GM18502 (cell line): ENCODE measurements around the gene AGPAT4.
A peak's percentile ranks its signal among the peaks of the same experiment; 100 is the strongest.
"Not testable (repeated sequence)": the region's sequence is repeated elsewhere in the genome, so short reads cannot be mapped to it uniquely, and the experiment has no call there.

Experiments used
- ATAC-seq: cut with Tn5 transposase; IDR thresholded peaks from one replicate; pipeline ENCODE4 v1.9.1; 2021; ENCODE audit warnings: mild to moderate bottlenecking; ENCODE audit not compliant: unreplicated experiment, poor library complexity

AGPAT4 gene

GRCh38 chr6:161172769-161173168, 101.1 kb downstream of the AGPAT4 start:
- not testable (repeated sequence) for ATAC-seq

DNA sequence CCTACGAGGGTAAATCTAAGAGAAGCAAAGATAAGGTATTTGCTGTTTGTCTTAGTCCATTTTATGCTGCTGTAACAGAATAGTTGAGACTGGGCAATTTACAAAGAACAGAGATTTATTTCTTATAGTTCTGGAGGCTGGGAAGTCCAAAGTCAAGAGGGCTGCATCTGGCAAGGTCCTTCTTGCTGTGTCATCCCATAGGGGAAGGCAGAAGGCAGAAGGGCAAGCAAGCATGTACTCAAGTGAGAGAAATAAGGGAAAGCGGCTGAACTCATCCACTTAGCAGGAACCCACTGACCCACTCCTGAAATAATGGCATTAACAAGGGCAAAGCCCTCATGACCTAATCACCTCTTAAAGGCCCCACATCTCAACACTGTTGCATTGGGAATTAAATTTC, 102.7 kb downstream of the AGPAT4 start:
- no peak for ATAC-seq

DNA sequence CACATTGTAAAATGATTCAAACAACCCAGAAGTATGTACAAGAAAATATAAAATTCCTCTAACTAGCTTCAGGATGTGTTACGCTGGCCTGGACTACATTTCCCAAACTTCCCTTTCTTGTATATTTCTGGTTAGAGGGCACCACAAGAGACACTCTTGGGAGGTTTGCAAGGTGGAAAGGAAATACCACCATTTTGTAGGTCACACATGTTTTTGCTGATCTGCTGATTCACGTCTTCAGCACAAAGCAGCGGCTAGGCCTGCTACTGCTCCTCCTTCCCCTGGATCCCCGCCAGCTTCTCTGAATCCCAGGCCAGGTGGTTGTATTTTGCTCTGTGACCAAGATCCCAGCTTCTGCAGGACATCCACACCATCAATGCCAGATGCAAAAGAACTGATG, 104.2 kb downstream of the AGPAT4 start:
- peak; percentile 17 for ATAC-seq

GRCh38 chr6:161169035-161169434, 104.8 kb downstream of the AGPAT4 start:
- no peak for ATAC-seq

GRCh38 chr6:161168281-161168891, 105.5 kb downstream of the AGPAT4 start:
- no peak for ATAC-seq

- ATAC-seq, result no peak
Measured at GRCh38 chr6:161166677-161167076, 107.2 kb downstream of the AGPAT4 start.

- no peak for ATAC-seq
Measured at GRCh38 chr6:161166176-161166575, 107.7 kb downstream of the AGPAT4 start.

DNA sequence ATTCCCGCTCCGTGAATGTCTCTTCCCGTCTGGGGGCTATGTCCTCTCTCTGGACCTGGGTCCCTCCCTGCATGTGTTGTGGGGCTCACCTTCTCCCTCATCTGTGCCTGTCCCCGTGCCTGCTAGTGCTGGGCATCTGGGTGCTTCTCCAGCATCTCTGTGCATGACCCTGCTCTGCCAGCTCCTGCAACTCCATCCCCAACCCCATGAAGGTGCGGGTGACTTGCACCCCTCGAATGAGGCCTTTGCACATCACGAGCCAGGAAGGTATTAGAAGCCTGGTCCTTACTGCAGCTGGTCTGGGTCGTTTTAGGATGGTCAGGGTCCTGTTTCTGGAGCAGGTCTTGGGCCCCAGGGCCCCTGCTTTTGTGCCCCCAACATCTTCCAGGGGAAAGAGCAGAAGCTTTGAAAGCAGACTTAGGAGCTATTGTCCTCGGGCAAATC, 109.7 kb downstream of the AGPAT4 start:
- no peak for ATAC-seq

DNA sequence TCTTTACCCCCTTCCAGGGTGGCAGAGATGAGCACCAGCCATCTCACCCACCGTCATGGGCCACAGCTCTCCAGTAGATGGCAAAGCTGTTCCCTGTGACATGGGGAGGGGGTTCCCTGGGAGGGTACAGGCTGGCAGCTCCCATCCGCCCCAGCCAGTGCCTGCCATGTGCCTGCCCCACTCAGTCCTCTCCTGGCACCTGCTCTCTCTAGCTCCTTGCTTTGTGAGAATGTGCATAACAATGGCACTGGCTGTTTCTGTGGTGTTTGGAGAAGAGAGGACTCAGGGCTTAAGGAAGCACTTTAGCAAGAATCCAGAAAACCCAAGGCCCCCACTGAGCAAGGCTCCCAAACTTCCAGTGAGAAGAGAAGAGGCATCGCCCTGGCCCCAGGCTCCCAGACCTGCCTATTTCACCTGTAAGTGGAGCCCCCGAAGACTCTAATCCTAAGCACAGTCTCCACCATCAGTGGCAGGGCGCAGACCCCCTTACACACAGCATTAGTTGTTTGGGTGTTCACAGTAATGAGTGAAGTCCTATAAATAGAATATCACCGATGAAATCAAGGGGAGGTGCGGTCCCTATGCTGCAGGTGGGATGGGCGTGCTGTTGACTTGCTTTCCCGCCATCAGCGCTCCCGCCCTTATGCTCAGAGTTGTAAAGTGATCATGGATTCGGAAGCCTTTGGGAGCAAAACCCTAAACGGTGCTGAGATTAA, 110.2 kb downstream of the AGPAT4 start:
- no peak for ATAC-seq

DNA sequence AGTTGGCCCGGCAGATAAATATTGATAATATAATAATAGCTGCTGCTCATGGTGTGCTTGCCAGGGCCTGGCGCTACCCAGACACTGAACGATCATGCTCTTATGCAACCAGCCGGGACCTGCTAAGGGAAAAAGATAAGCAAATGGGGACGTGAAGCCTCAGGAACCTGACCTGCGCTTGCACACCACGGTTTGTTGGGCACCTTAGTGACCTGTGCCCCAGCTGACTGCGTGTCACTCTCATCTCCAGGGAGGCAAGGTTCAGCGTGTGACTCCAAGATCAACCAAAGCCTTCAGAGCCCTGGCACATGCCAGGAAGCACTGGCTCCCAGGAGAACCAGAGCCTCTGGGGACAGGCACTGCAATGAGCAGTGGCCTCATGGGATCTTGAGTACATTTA, 111.1 kb downstream of the AGPAT4 start:
- ATAC-seq, result no peak

GRCh38 chr6:161161889-161162624, 111.8 kb downstream of the AGPAT4 start:
- no peak for ATAC-seq

DNA sequence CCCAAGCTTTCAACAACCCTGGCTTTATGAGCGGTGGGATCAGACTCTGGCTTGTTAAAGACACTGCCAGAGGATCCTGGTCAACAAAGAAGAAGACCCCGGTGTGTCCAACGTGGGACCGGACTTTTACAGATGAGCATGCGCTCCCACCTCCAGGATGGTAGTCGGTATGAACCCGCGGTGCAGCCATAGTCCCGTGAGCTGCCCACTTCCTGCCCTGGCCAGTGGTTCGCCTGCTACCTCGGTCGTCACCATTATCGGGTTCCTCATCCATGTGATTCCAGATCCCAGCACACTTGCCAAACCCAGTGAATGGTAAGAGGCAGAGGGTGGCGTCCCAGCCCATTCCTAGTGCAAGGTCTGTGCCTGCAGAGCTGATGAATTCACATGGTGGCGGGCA, 112.7 kb downstream of the AGPAT4 start:
- ATAC-seq, result no peak

DNA sequence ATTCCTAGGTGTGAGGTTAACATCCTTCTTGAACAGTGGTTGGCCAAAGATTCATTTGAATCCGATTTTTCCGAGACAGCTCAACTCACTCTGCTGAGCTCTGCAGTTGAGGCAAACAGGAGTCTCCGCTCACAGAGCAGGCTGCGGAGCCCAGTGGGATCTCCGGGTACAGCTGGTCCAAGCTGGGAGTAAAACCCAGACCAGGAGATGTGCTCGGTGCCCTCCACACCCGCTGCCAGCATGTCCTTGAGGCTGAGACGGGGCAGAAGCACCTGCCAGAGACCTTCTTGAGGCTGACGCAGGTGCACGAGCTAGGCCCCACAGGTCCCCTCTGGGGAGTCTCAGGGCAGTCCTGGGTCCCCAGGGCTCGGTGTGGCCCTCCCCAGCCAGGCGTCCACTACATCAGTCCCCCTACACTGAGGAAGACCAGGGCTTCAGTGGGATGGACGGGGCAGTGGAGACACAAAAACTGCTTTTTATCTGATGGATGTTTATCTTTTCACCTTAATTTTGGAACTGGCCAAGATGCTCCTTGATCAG, 119.0 kb downstream of the AGPAT4 start:
- ATAC-seq, result no peak

DNA sequence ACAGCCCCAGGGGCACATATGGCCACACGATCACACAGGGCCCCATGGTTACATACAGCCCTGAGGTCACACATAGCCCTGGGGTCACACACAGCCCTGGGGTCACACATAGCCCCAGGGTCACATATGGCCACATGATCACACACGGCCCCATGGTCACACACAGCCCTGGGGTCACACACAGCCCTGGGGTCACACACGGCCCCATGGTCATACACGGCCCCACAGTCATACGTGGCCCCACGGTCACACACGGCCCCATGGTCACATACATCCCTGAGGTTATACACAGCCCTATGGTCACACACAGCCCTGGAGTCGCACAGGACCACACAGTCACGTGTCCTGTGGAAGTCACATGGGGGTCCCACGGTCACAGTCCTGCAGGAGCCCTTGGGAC, 120.1 kb downstream of the AGPAT4 start:
- no peak for ATAC-seq

DNA sequence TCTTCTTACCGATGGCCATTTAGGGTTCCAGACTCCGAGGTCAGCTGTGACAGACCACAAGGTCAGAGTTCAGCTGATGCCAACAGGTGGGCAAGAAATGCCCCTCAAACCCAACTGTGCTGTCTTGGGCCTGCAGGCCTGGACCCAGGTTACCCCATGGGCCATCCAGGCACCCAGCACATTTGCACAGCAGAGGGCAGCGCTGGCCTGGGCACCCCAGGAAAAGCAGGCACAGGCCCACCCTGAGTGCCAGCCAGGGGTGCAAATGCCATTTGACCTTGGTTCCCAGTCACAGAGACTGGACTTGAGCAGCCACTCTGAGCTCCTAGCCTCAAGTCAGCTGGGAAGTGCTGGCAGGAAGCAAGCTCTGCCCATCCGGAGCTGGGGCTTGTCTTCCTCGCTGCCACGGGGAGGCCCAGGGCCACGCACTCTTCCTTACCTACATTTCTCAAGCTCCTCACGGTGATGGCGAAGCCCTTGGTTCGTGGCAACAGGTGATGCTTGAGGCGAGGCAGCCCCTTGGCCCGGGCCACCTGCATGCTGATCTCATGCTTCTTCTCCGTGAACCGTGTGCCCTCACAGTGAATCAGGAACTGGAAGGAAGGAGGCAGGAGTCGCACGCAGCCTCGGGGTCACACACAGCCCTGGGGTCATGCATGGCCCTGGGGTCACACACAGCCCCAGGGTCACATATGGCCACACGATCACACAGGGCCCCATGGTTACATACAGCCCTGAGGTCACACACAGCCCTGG, 120.8 kb downstream of the AGPAT4 start:
- no peak for ATAC-seq

- no peak for ATAC-seq
Measured at GRCh38 chr6:161152527-161152862, 121.4 kb downstream of the AGPAT4 start.

DNA sequence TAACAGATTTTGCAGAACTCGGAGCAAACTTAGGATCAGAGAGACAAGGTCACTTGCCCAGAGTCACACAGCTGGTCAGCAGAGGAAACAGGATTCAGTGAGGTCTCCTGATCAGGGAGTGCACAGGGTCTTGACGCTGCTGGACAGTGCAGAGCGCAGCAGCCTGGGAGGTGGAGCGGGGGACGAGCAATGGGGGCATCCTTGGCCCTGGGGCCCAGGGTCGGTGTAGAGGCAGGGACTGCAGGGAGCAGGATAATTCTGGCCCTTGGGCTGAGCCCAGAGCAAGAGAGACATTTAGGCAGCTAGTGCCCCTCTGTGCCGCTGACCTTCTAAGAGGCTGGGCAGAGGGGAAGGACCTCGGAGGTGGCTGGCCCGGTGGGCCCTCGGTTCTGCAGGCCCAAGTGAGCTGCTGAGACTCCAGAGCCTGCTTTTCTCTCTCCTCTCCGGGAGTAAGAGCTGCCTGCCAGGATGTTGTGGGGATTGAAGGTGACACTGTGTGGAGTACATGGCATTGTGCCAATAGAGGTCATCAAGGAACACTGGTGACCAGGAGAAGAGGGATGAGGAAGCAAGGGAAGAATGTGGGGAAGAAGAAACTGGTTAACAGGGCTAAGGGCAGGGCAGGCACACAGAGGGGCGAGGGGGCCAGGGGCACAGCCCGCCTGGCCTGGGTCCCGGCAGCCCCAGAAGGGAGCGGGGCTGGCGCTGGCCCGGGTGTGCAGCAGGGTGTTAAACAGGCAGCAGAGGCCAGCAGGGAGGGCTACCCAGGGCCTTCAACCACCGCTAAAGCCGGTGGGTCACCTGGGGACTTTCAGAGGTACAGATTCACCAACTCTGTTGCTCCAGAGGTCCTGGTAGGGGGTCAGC, 122.0 kb downstream of the AGPAT4 start:
- ATAC-seq, result no peak

DNA sequence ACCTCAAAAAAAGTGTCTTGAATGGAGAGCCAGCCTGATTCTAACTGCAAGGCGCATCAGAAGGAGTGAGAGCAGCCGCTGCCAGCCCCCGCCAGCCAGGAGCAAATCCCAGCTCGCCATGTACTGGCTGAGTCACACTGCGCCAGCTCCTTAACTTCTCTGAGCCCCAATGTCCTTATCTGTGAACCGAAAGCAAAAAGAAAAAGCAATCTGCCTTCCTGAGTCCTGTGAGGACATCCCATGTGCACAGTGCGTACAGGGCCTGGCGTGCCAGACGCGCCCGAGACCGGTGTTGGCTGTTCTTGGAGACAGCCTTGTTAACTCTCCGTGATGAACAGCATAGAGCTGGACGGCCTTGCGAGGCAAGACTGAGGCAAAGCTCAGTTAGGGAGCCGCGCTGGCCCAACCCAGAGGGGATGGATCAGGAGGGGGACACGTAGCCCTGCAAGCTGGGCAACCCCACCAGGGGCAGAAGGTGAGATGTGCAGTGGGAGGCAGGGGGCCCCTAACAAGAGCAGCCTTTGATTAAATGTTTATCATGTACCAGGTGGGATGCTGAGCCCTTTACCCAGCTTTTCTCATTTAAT, 122.7 kb downstream of the AGPAT4 start:
- ATAC-seq, result no peak

- no peak for ATAC-seq
Measured at GRCh38 chr6:161150566-161150965, 123.3 kb downstream of the AGPAT4 start.
